Hepatocyte (in vitro differentiated cells): ENCODE data around the gene CASTOR1.

Experiments used
- CTCF ChIP-seq: fragments of 200-600 bp; sonication (generic); IDR thresholded peaks from 2 replicates; pipeline ENCODE4 v1.5.1; 2016; ENCODE audit warnings: antibody characterized with exemption, mild to moderate bottlenecking; ENCODE audit not compliant: poor library complexity
- EZH2 ChIP-seq: fragments of 200-600 bp; sonication (generic); IDR thresholded peaks from 2 replicates; pipeline ENCODE4 v1.6.1; 2016; ENCODE audit warnings: antibody characterized with exemption, mild to moderate bottlenecking, borderline replicate concordance
- EZH2phosphoT487 ChIP-seq: fragments of 200-600 bp; sonication (generic); IDR thresholded peaks from one replicate; pipeline ENCODE4 v1.6.1; 2018; ENCODE audit warnings: antibody characterized with exemption, mild to moderate bottlenecking, low read depth, moderate library complexity; ENCODE audit not compliant: unreplicated experiment, severe bottlenecking

GRCh38 chr22:30326255-30326705 is 37.0 kb upstream of the CASTOR1 start:
- TF ChIP-seq EZH2 (no peak), CTCF (no peak), EZH2phosphoT487 (no peak)
